NCI-H510A (cell line): ENCODE measurements around the gene MAPK12.
A peak's percentile ranks its signal among the peaks of the same experiment; 100 is the strongest.

Source experiments
- DNase-seq: peaks from one replicate; lab custom pipeline; 2025; lab: John Stamatoyannopoulos, UW

MAPK12 gene

GRCh38 chr22:50261615-50262459 is at the start of gene MAPK12:
TSS of gene MAPK12 (minus strand) at chr22:50261683. CDS start at chr22:50261509, 174 bp downstream.
- DNase-seq: no peak

GRCh38 chr22:50310949-50311444 is 49.5 kb upstream of the MAPK12 start:
- DNase-seq: no peak

GRCh38 chr22:50310031-50310722 is 48.7 kb upstream of the MAPK12 start:
- peak; percentile 48 for DNase-seq

- no peak for DNase-seq
Observed at GRCh38 chr22:50309601-50309991, 48.1 kb upstream of the MAPK12 start.

- no peak for DNase-seq
Observed at GRCh38 chr22:50308986-50309600, 47.6 kb upstream of the MAPK12 start.

- DNase-seq: no peak
Observed at GRCh38 chr22:50308597-50308935, 47.1 kb upstream of the MAPK12 start.

GRCh38 chr22:50307890-50308596 is 46.6 kb upstream of the MAPK12 start:
- DNase-seq: no peak

- DNase-seq: peak; percentile 65
Observed at GRCh38 chr22:50306753-50307749, 45.6 kb upstream of the MAPK12 start, which contains the start of gene PLXNB2. TSS of gene PLXNB2 (minus strand) at chr22:50307646. CDS start at chr22:50290584, 17,062 bp downstream.

- peak; percentile 77 for DNase-seq
Observed at GRCh38 chr22:50305923-50306566, 44.6 kb upstream of the MAPK12 start.

- DNase-seq: no peak
Observed at GRCh38 chr22:50305393-50305922, 44.0 kb upstream of the MAPK12 start.

GRCh38 chr22:50304528-50305392 is 43.3 kb upstream of the MAPK12 start:
- no peak for DNase-seq

- no peak for DNase-seq
Observed at GRCh38 chr22:50303848-50304527, 42.5 kb upstream of the MAPK12 start.

GRCh38 chr22:50303515-50303847 is 42.0 kb upstream of the MAPK12 start:
- DNase-seq: no peak

GRCh38 chr22:50302564-50302963 is 41.1 kb upstream of the MAPK12 start:
- DNase-seq: no peak

GRCh38 chr22:50302041-50302541 is 40.6 kb upstream of the MAPK12 start:
- no peak for DNase-seq

- no peak for DNase-seq
Observed at GRCh38 chr22:50301581-50301991, 40.1 kb upstream of the MAPK12 start.

- DNase-seq: no peak
Observed at GRCh38 chr22:50300620-50301257, 39.3 kb upstream of the MAPK12 start.
